H9 (cell line): ENCODE results near the gene DPP6. TPM values are rescaled to one million over a fixed set of nuclear protein-coding genes. Genes with fewer than 3 reads are reported as not detected.

Experiments used
- DNase-seq: peaks from one replicate; pipeline ENCODE4 v3.0.0-alpha.2; 2017
- H2AFZ ChIP-seq: one replicate; pipeline ENCODE4 v1.6.1; 2013; ENCODE audit warnings: mild to moderate bottlenecking, low read length, control low read depth, moderate library complexity
- H2AK5ac ChIP-seq: 2 replicates; pipeline ENCODE4 v1.6.1; 2013; ENCODE audit warnings: low read length, control low read depth, mixed read lengths; ENCODE audit not compliant: insufficient read length
- H2BK120ac ChIP-seq: one replicate; pipeline ENCODE4 v1.6.1; 2013; ENCODE audit warnings: low read depth, mild to moderate bottlenecking, low read length, control low read depth, inconsistent platforms; ENCODE audit not compliant: poor library complexity, severe bottlenecking
- H2BK12ac ChIP-seq: 2 replicates; pipeline ENCODE4 v1.6.1; 2013; ENCODE audit warnings: low read length, control low read depth, mixed read lengths, low read depth; ENCODE audit not compliant: insufficient read length
- H2BK15ac ChIP-seq: 2 replicates; pipeline ENCODE4 v1.6.1; 2013; ENCODE audit warnings: low read depth, low read length, control low read depth
- H2BK20ac ChIP-seq: one replicate; pipeline ENCODE4 v1.6.1; 2013; ENCODE audit warnings: low read depth, mild to moderate bottlenecking, low read length, control low read depth, inconsistent platforms; ENCODE audit not compliant: poor library complexity, severe bottlenecking
- H2BK5ac ChIP-seq: 2 replicates; pipeline ENCODE4 v1.6.1; 2013; ENCODE audit warnings: low read length, control low read depth, mixed read lengths; ENCODE audit not compliant: insufficient read length
- H3K14ac ChIP-seq: 2 replicates; pipeline ENCODE4 v1.6.1; 2013; ENCODE audit warnings: low read length, control low read depth; ENCODE audit not compliant: insufficient read depth
- H3K18ac ChIP-seq: 2 replicates; pipeline ENCODE4 v1.6.1; 2013; ENCODE audit warnings: low read depth, mild to moderate bottlenecking, mixed read lengths, low read length, control low read depth; ENCODE audit not compliant: insufficient read length
- H3K23ac ChIP-seq: 2 replicates; pipeline ENCODE4 v1.6.1; 2013; ENCODE audit warnings: low read length, control low read depth, mixed read lengths, low read depth; ENCODE audit not compliant: insufficient read length
- H3K23me2 ChIP-seq: 2 replicates; pipeline ENCODE4 v1.6.1; 2013; ENCODE audit warnings: low read depth, mild to moderate bottlenecking, mixed read lengths, low read length, control low read depth; ENCODE audit not compliant: insufficient read length, poor library complexity, severe bottlenecking
- H3K27ac ChIP-seq: 2 replicates; pipeline ENCODE4 v1.5.1; 2013; ENCODE audit warnings: low read length, control low read depth, mixed read lengths, low read depth; ENCODE audit not compliant: insufficient read length
- H3K27me3 ChIP-seq: 2 replicates; pipeline ENCODE4 v1.6.1; 2013; ENCODE audit warnings: low read length, control low read depth, inconsistent platforms; ENCODE audit not compliant: insufficient read depth
- H3K4ac ChIP-seq: 2 replicates; pipeline ENCODE4 v1.6.1; 2013; ENCODE audit warnings: low read depth, mild to moderate bottlenecking, control low read depth, inconsistent platforms, low read length, moderate library complexity
- H3K4me1 ChIP-seq: 2 replicates; pipeline ENCODE4 v1.6.1; 2013; ENCODE audit warnings: low read length, control low read depth, inconsistent platforms; ENCODE audit not compliant: insufficient read depth
- H3K4me2 ChIP-seq: 2 replicates; pipeline ENCODE4 v1.6.1; 2013; ENCODE audit warnings: low read length, control low read depth, mixed read lengths; ENCODE audit not compliant: insufficient read length, insufficient read depth
- H3K56ac ChIP-seq: 2 replicates; pipeline ENCODE4 v1.6.1; 2013; ENCODE audit warnings: low read depth, mild to moderate bottlenecking, mixed read lengths, low read length, control low read depth; ENCODE audit not compliant: insufficient read length
- H3K79me1 ChIP-seq: 2 replicates; pipeline ENCODE4 v1.6.1; 2013; ENCODE audit warnings: low read depth, mild to moderate bottlenecking, moderate library complexity, low read length, control low read depth, inconsistent platforms; ENCODE audit not compliant: insufficient read depth, poor library complexity, severe bottlenecking
- H3K79me2 ChIP-seq: 2 replicates; pipeline ENCODE4 v1.6.1; 2013; ENCODE audit warnings: low read length, control low read depth, inconsistent platforms; ENCODE audit not compliant: insufficient read depth
- H3K9ac ChIP-seq: 2 replicates; pipeline ENCODE4 v1.6.1; 2013; ENCODE audit warnings: low read length, control low read depth, mixed read lengths; ENCODE audit not compliant: insufficient read length; ENCODE audit errors: extremely low read depth
- H3K9me3 ChIP-seq: one replicate; pipeline ENCODE4 v1.6.1; 2013; ENCODE audit warnings: low read depth, low read length, inconsistent platforms; ENCODE audit not compliant: control insufficient read depth
- H3T11ph ChIP-seq: one replicate; pipeline ENCODE4 v1.6.1; 2013; ENCODE audit warnings: mild to moderate bottlenecking, low read length, control low read depth, inconsistent platforms
- H4K20me1 ChIP-seq: one replicate; pipeline ENCODE4 v1.6.1; 2013; ENCODE audit not compliant: control insufficient read depth, insufficient read length, insufficient read depth
- H4K5ac ChIP-seq: 2 replicates; pipeline ENCODE4 v1.6.1; 2013; ENCODE audit warnings: low read depth, mild to moderate bottlenecking, mixed read lengths, low read length, control low read depth; ENCODE audit not compliant: insufficient read length
- H4K8ac ChIP-seq: replicated peaks from 2 replicates; pipeline ENCODE4 v1.6.1; 2013; ENCODE audit warnings: low read length, control low read depth, mixed read lengths, low read depth; ENCODE audit not compliant: insufficient read length
- H4K91ac ChIP-seq: 2 replicates; pipeline ENCODE4 v1.6.1; 2013; ENCODE audit warnings: low read depth, mild to moderate bottlenecking, moderate library complexity, mixed read lengths, low read length, control low read depth; ENCODE audit not compliant: insufficient read length
- H3K27ac Mint-ChIP-seq, 3 experiments: 2 replicates in 2 of 3; 3 replicates in 1 of 3; pipeline ENCODE4 v1.8.0; 2020 to 2021; ENCODE audit warnings: mixed read lengths in 3 of 3, mild to moderate bottlenecking in 1 of 3, moderate library complexity in 1 of 3
- H3K27me3 Mint-ChIP-seq: 2 replicates; pipeline ENCODE4 v1.8.0; 2021; ENCODE audit warnings: low read depth, mild to moderate bottlenecking, moderate library complexity, mixed read lengths
- H3K36me3 Mint-ChIP-seq, 3 experiments: 2 replicates in 2 of 3; 3 replicates in 1 of 3; pipeline ENCODE4 v1.8.0; 2020 to 2021; ENCODE audit warnings: low read depth in 3 of 3, mixed read lengths in 3 of 3; ENCODE audit not compliant: insufficient read depth in 1 of 3
- H3K4me1 Mint-ChIP-seq, 2 experiments: 2 replicates each; pipeline ENCODE4 v1.8.0; 2020; ENCODE audit warnings: mixed read lengths in 2 of 2
- H3K4me3 Mint-ChIP-seq, 2 experiments: 2 replicates in 1 of 2; 3 replicates in 1 of 2; pipeline ENCODE4 v1.8.0; 2020 to 2021; ENCODE audit warnings: mild to moderate bottlenecking in 2 of 2, mixed read lengths in 2 of 2, moderate library complexity in 1 of 2
- H3K9me3 Mint-ChIP-seq, 2 experiments: 2 replicates in 1 of 2; 3 replicates in 1 of 2; pipeline ENCODE4 v1.8.0; 2020; ENCODE audit warnings: mild to moderate bottlenecking in 2 of 2, mixed read lengths in 2 of 2, moderate library complexity in 1 of 2
- WGBS: extraction: QIAGEN DNeasy Blood & Tissue Kit; methylation state at CpG from one replicate; pipeline ENCODE4 v1.1.7; 2013; ENCODE audit warnings: missing lambda C conversion rate, low lambda C conversion rate, mixed read lengths; ENCODE audit not compliant: insufficient read length; ENCODE audit errors: extremely low coverage; 5-methylcytosine and 5-hydroxymethylcytosine counted together
- total RNA-seq: library from RNA; stranded (reverse); gene quantifications from 2 replicates; pipeline ENCODE4 v1.2.1, GENCODE V29; 2021
- TF ChIP-seq, protein P1 (sequence below): fragments of 200-600 bp; sonication (generic); conservative IDR thresholded peaks from 3 replicates; pipeline ENCODE4 v1.8.0; 2021; ENCODE audit warnings: antibody characterized with exemption, mild to moderate bottlenecking

Gene DPP6
- total RNA-seq, 1 experiment from 2014 or later = 4.5 TPM

DNA sequence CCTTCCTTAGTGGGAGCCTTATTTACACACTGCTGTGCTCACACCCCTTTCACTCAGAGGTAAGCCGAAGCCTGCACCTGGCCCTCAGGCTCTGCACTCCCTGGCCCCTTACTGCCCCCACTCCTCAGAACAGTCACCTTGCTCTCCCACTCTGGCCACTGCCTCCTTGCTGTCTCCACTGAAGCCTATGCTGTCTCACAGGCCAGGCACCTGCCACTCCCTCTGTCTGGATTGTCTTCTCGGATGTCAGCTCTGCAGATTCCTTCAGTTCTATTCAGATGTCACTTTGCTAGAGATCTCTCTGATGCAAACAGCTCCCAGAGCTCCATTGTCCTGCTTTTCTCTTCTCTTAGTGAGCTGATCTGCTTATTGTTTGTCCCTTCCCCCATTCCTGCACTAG lies 390.7 kb downstream of the DPP6 start:
- Histone ChIP-seq H4K91ac (no peak overlapping the region), H2AFZ (no peak overlapping the region), H3K27me3 (no peaks in the 10 kb centered on the region), H4K5ac (no peak overlapping the region), H3K4ac (no peak overlapping the region), H2AK5ac (no peak overlapping the region), H2BK5ac (no peak overlapping the region), H2BK12ac (no peak overlapping the region), H3K9ac (no peak overlapping the region), H3K4me2 (no peak overlapping the region), H3K14ac (no peak overlapping the region), H2BK20ac (no peak overlapping the region), H4K8ac (no peak overlapping the region), H3K23me2 (no peaks in the 10 kb centered on the region), H3K27ac (no peak overlapping the region), H2BK120ac (no peak overlapping the region), H3K56ac (no peak overlapping the region), H3K79me1 (no peaks in the 10 kb centered on the region), H3K4me1 (no peaks in the 10 kb centered on the region), H3T11ph (no peak overlapping the region), H3K18ac (no peak overlapping the region), H4K20me1 (no peaks in the 10 kb centered on the region), H3K23ac (no peak overlapping the region), H3K9me3 (no peaks in the 10 kb centered on the region), H2BK15ac (no peak overlapping the region), H3K79me2 (no peaks in the 10 kb centered on the region)
- no peak overlapping the region for H3K4me3 Mint-ChIP-seq
- peaks cover 0 to 5% (median 4%) of the 10 kb centered on the region in 3 experiments; a peak in 4 of 7 replicates for H3K36me3 Mint-ChIP-seq
- DNase-seq = no peak
- no peak overlapping the region; a peak in 1 of 7 replicates for H3K27ac Mint-ChIP-seq
- peaks cover 12% of the 10 kb centered on the region in 2 experiments for H3K4me1 Mint-ChIP-seq
- no CpG with 5 or more reads among the region's 2 CpGs for WGBS
- peaks cover 4 to 8% of the 10 kb centered on the region in 2 experiments; a peak in 4 of 5 replicates for H3K9me3 Mint-ChIP-seq
- TF ChIP-seq, protein P1, sequence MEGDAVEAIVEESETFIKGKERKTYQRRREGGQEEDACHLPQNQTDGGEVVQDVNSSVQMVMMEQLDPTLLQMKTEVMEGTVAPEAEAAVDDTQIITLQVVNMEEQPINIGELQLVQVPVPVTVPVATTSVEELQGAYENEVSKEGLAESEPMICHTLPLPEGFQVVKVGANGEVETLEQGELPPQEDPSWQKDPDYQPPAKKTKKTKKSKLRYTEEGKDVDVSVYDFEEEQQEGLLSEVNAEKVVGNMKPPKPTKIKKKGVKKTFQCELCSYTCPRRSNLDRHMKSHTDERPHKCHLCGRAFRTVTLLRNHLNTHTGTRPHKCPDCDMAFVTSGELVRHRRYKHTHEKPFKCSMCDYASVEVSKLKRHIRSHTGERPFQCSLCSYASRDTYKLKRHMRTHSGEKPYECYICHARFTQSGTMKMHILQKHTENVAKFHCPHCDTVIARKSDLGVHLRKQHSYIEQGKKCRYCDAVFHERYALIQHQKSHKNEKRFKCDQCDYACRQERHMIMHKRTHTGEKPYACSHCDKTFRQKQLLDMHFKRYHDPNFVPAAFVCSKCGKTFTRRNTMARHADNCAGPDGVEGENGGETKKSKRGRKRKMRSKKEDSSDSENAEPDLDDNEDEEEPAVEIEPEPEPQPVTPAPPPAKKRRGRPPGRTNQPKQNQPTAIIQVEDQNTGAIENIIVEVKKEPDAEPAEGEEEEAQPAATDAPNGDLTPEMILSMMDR = no peak
- no peaks in the 10 kb centered on the region for H3K27me3 Mint-ChIP-seq
